ENCODE measurements around the gene ABHD14A.

The ABHD14A gene

GRCh38 chr3:51980253-51980652 lies 5.4 kb downstream of the ABHD14A start:
- no peak overlapping the region for H2BK120ac ChIP-seq (ENCODE audit: low read depth, low read length)
- no peak overlapping the region for H3K14ac ChIP-seq (ENCODE audit: low read length in 2 of 2)
- H2AFZ ChIP-seq (ENCODE audit: low read depth, low read length), result no peak overlapping the region
- no peak for DNase-seq
- no peak overlapping the region for H3K18ac ChIP-seq (ENCODE audit: low read depth in 1 of 2, low read length in 2 of 2)
- H3K36me3 ChIP-seq (ENCODE audit: control insufficient read depth in 1 of 2, insufficient read depth in 2 of 2, low read depth in 1 of 2, low read length in 2 of 2), result peaks cover 0 to 12% of the 10 kb centered on the region in 2 experiments
- 97% methylated on average over 8 of the region's 10 CpGs for WGBS
- H2BK15ac ChIP-seq (ENCODE audit: low read depth, poor library complexity, severe bottlenecking), result no peak overlapping the region
- H3K27me3 ChIP-seq (ENCODE audit: control insufficient read depth in 1 of 2, insufficient read depth in 1 of 2, low read length in 2 of 2), result no peaks in the 10 kb centered on the region
- H4K8ac ChIP-seq (ENCODE audit: low read length), result no peak overlapping the region
- no peaks in the 10 kb centered on the region for H3K9me3 ChIP-seq (ENCODE audit: control insufficient read depth, low read length)
- no peak overlapping the region for H2BK5ac ChIP-seq (ENCODE audit: low read depth, low read length, poor library complexity, severe bottlenecking)
- H2AK5ac ChIP-seq (ENCODE audit: low read length, severe bottlenecking), result no peak overlapping the region
- H3K4me1 ChIP-seq (ENCODE audit: control insufficient read depth, insufficient read depth, low read depth, low read length), result peaks cover 25% of the 10 kb centered on the region
- H3K27ac ChIP-seq (ENCODE audit: low read length, poor library complexity, severe bottlenecking), result no peak overlapping the region
- no peak overlapping the region for H3K4me3 ChIP-seq (ENCODE audit: insufficient read depth in 1 of 2, low read depth in 1 of 2, low read length in 2 of 2)
- H3K79me1 ChIP-seq (replicated peaks; ENCODE audit: low read length, poor library complexity, severe bottlenecking), result peaks cover 12% of the 10 kb centered on the region
- H3K9ac ChIP-seq (ENCODE audit: low read length), result no peak overlapping the region
- H3K4me2 ChIP-seq (ENCODE audit: low read length, poor library complexity, severe bottlenecking), result no peak overlapping the region
- no peak overlapping the region for H3K23ac ChIP-seq (ENCODE audit: low read length in 2 of 2)
- no peak overlapping the region for H2BK12ac ChIP-seq (ENCODE audit: low read length in 2 of 2)
- H3K4ac ChIP-seq (ENCODE audit: low read depth in 1 of 2, low read length in 2 of 2), result no peak overlapping the region
- H4K91ac ChIP-seq (ENCODE audit: low read length), result peak overlapping the region; percentile 8

- H2AK5ac ChIP-seq (ENCODE audit: low read length, severe bottlenecking), result no peak overlapping the region
- peak overlapping the region; percentile 83 for H4K91ac ChIP-seq (ENCODE audit: low read length)
- H3K36me3 ChIP-seq (ENCODE audit: control insufficient read depth in 1 of 2, insufficient read depth in 2 of 2, low read depth in 1 of 2, low read length in 2 of 2), result peaks cover 0 to 22% of the 10 kb centered on the region in 2 experiments
- H3K27me3 ChIP-seq (ENCODE audit: control insufficient read depth in 1 of 2, insufficient read depth in 1 of 2, low read length in 2 of 2), result no peaks in the 10 kb centered on the region
- peak overlapping the region; percentile 94 for H4K8ac ChIP-seq (ENCODE audit: low read length)
- H3K4me3 ChIP-seq (ENCODE audit: insufficient read depth in 1 of 2, low read depth in 1 of 2, low read length in 2 of 2), result peak overlapping the region; percentile 59 to 95
- peak overlapping the region; percentile 16 to 77 for H3K4ac ChIP-seq (ENCODE audit: low read depth in 1 of 2, low read length in 2 of 2)
- peak overlapping the region; percentile 92 for H3K9ac ChIP-seq (ENCODE audit: low read length)
- peak overlapping the region in 1 of 2 experiments; percentile 20 for H3K23ac ChIP-seq (ENCODE audit: low read length in 2 of 2)
- H3K18ac ChIP-seq (ENCODE audit: low read depth in 1 of 2, low read length in 2 of 2), result peak overlapping the region; percentile 94 to 96
- peak overlapping the region; percentile 75 for H3K27ac ChIP-seq (ENCODE audit: low read length, poor library complexity, severe bottlenecking)
- peak overlapping the region; percentile 64 for H3K4me2 ChIP-seq (ENCODE audit: low read length, poor library complexity, severe bottlenecking)
- no peak for DNase-seq
- no peaks in the 10 kb centered on the region for H3K9me3 ChIP-seq (ENCODE audit: control insufficient read depth, low read length)
- peaks cover 17% of the 10 kb centered on the region for H3K4me1 ChIP-seq (ENCODE audit: control insufficient read depth, insufficient read depth, low read depth, low read length)
- H2BK120ac ChIP-seq (ENCODE audit: low read depth, low read length), result no peak overlapping the region
- no peak overlapping the region for H2BK5ac ChIP-seq (ENCODE audit: low read depth, low read length, poor library complexity, severe bottlenecking)
- no peak overlapping the region for H2BK15ac ChIP-seq (ENCODE audit: low read depth, poor library complexity, severe bottlenecking)
- WGBS, result 6% methylated on average over 4 of the region's 4 CpGs
- peak overlapping the region; percentile 54 for H2AFZ ChIP-seq (ENCODE audit: low read depth, low read length)
- peak overlapping the region in 1 of 2 experiments; percentile 97 for H3K14ac ChIP-seq (ENCODE audit: low read length in 2 of 2)
- peaks cover 12% of the 10 kb centered on the region for H3K79me1 ChIP-seq (replicated peaks; ENCODE audit: low read length, poor library complexity, severe bottlenecking)
- peak overlapping the region; percentile 82 to 86 for H2BK12ac ChIP-seq (ENCODE audit: low read length in 2 of 2)
These were observed 7.5 kb downstream of the ABHD14A start for GRCh38 chr3:51982352-51982837.

DNA sequence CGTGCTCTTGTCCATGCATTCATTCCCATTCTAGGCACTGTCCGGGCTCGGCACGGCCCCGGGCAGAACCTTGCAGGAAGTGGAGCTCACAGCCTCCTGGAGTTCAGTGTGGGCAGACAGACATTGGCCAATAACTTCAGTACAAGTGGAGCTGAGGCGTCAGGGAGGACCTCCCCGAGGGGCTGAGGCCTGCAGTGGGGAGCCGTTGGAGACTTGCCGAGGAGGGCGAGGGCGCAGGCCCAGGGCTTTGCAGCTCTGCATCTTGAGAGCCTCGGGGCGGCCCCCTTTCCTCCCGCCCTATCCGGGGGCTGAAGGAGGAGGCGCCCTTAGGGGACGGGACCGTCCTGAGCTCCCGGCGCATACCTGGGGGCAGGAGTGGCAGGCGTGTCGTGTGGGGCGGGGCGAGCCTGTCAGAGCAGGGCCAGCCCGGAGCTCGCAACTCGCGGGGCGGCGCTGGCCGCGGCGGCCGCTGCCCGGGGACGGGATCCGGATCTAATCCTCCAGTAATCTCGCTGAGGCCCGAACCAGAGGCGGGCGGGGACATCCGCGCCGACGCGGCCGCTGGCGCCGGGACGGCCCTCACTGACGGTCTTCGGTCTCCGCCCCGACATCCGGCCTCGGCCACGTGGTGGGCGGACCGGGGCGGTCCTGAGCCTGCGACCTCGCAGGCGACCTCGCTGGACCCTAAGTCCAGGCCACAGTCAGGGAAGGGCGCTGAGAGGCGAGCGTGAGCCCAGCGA lies 8.1 kb downstream of the ABHD14A start, which contains the start of gene ACY1:
TSS of gene ACY1 (plus strand) at position 698 of the 740 bp plus-strand sequence. CDS start 530 bp downstream, outside the sequence.
- Histone ChIP-seq H2BK5ac (ENCODE audit: low read depth, low read length, poor library complexity, severe bottlenecking) (no peak within 1 kb of the TSS), H3K79me1 (replicated peaks; ENCODE audit: low read length, poor library complexity, severe bottlenecking) (peaks cover 12% of the 10 kb centered on the region), H3K9ac (ENCODE audit: low read length) (peak within 1 kb of the TSS; percentile 92), H2AFZ (ENCODE audit: low read depth, low read length) (peak within 1 kb of the TSS; percentile 54), H2BK120ac (ENCODE audit: low read depth, low read length) (peak within 1 kb of the TSS; percentile 92), H3K4me1 (ENCODE audit: control insufficient read depth, insufficient read depth, low read depth, low read length) (peaks cover 17% of the 10 kb centered on the region), H3K27me3 (ENCODE audit: control insufficient read depth in 1 of 2, insufficient read depth in 1 of 2, low read length in 2 of 2) (no peaks in the 10 kb centered on the region), H3K4ac (ENCODE audit: low read depth in 1 of 2, low read length in 2 of 2) (peak within 1 kb of the TSS; percentile 18 to 77), H3K27ac (ENCODE audit: low read length, poor library complexity, severe bottlenecking) (peak within 1 kb of the TSS; percentile 93), H3K9me3 (ENCODE audit: control insufficient read depth, low read length) (no peaks in the 10 kb centered on the region), H3K23ac (ENCODE audit: low read length in 2 of 2) (peak within 1 kb of the TSS in 1 of 2 experiments; percentile 20), H3K36me3 (ENCODE audit: control insufficient read depth in 1 of 2, insufficient read depth in 2 of 2, low read depth in 1 of 2, low read length in 2 of 2) (peaks cover 0 to 22% of the 10 kb centered on the region in 2 experiments), H3K14ac (ENCODE audit: low read length in 2 of 2) (peak within 1 kb of the TSS; percentile 19 to 97), H3K18ac (ENCODE audit: low read depth in 1 of 2, low read length in 2 of 2) (peak within 1 kb of the TSS; percentile 94 to 96), H4K8ac (ENCODE audit: low read length) (peak within 1 kb of the TSS; percentile 94), H3K4me2 (ENCODE audit: low read length, poor library complexity, severe bottlenecking) (peak within 1 kb of the TSS; percentile 64), H2BK15ac (ENCODE audit: low read depth, poor library complexity, severe bottlenecking) (peak within 1 kb of the TSS; percentile 91), H3K4me3 (ENCODE audit: insufficient read depth in 1 of 2, low read depth in 1 of 2, low read length in 2 of 2) (peak within 1 kb of the TSS; percentile 59 to 95), H2AK5ac (ENCODE audit: low read length, severe bottlenecking) (peak within 1 kb of the TSS; percentile 79), H4K91ac (ENCODE audit: low read length) (peak within 1 kb of the TSS; percentile 92), H2BK12ac (ENCODE audit: low read length in 2 of 2) (peak within 1 kb of the TSS; percentile 86 to 98)
- WGBS, result under 1% methylated on average over 52 of the region's 68 CpGs
- DNase-seq, result peak; percentile 95

- Histone ChIP-seq H2AK5ac (ENCODE audit: low read length, severe bottlenecking) (peak overlapping the region; percentile 79), H4K91ac (ENCODE audit: low read length) (peak overlapping the region; percentile 63), H2BK120ac (ENCODE audit: low read depth, low read length) (peak overlapping the region; percentile 92), H3K27me3 (ENCODE audit: control insufficient read depth in 1 of 2, insufficient read depth in 1 of 2, low read length in 2 of 2) (no peaks in the 10 kb centered on the region), H3K14ac (ENCODE audit: low read length in 2 of 2) (peak overlapping the region; percentile 19 to 83), H3K9ac (ENCODE audit: low read length) (peak overlapping the region; percentile 92), H3K27ac (ENCODE audit: low read length, poor library complexity, severe bottlenecking) (peak overlapping the region; percentile 93), H3K4me1 (ENCODE audit: control insufficient read depth, insufficient read depth, low read depth, low read length) (peaks cover 18% of the 10 kb centered on the region), H3K79me1 (replicated peaks; ENCODE audit: low read length, poor library complexity, severe bottlenecking) (peaks cover 12% of the 10 kb centered on the region), H3K23ac (ENCODE audit: low read length in 2 of 2) (no peak overlapping the region), H2BK12ac (ENCODE audit: low read length in 2 of 2) (peak overlapping the region; percentile 9 to 98), H2BK5ac (ENCODE audit: low read depth, low read length, poor library complexity, severe bottlenecking) (no peak overlapping the region), H3K4me3 (ENCODE audit: insufficient read depth in 1 of 2, low read depth in 1 of 2, low read length in 2 of 2) (peak overlapping the region; percentile 59 to 95), H3K18ac (ENCODE audit: low read depth in 1 of 2, low read length in 2 of 2) (peak overlapping the region; percentile 3 to 62), H3K4ac (ENCODE audit: low read depth in 1 of 2, low read length in 2 of 2) (peak overlapping the region; percentile 18 to 34), H2AFZ (ENCODE audit: low read depth, low read length) (no peak overlapping the region), H2BK15ac (ENCODE audit: low read depth, poor library complexity, severe bottlenecking) (peak overlapping the region; percentile 63), H3K4me2 (ENCODE audit: low read length, poor library complexity, severe bottlenecking) (peak overlapping the region; percentile 64), H3K9me3 (ENCODE audit: control insufficient read depth, low read length) (no peaks in the 10 kb centered on the region), H4K8ac (ENCODE audit: low read length) (peak overlapping the region; percentile 82), H3K36me3 (ENCODE audit: control insufficient read depth in 1 of 2, insufficient read depth in 2 of 2, low read depth in 1 of 2, low read length in 2 of 2) (peaks cover 0 to 23% of the 10 kb centered on the region in 2 experiments)
- no peak for DNase-seq
- WGBS, result 91% methylated on average over 18 of the region's 22 CpGs
These were observed 8.9 kb downstream of the ABHD14A start for GRCh38 chr3:51983578-51984268.

Measured in mesenchymal stem cell (in vitro differentiated cells and primary cell).